SU-DHL-6 (cell line): ENCODE results near the gene PDGFC.
"Not testable (repeated sequence)": the region's sequence is repeated elsewhere in the genome, so short reads cannot be mapped to it uniquely, and the experiment has no call there.

ENCODE experiments used
- CTCF ChIP-seq: fragments of 200-600 bp; sonication (generic); IDR thresholded peaks from one replicate; pipeline ENCODE4 v1.5.1; 2017; ENCODE audit warnings: antibody characterized with exemption, mild to moderate bottlenecking, low read length, moderate library complexity; ENCODE audit not compliant: insufficient read depth, poor library complexity, severe bottlenecking
- EZH2phosphoT487 ChIP-seq: fragments of 200-600 bp; sonication (generic), shearing (Covaris generic); conservative IDR thresholded peaks from 2 replicates; pipeline ENCODE4 v1.6.1; 2018; ENCODE audit warnings: mild to moderate bottlenecking, antibody characterized with exemption, low read length, moderate library complexity, mixed read lengths

DNA sequence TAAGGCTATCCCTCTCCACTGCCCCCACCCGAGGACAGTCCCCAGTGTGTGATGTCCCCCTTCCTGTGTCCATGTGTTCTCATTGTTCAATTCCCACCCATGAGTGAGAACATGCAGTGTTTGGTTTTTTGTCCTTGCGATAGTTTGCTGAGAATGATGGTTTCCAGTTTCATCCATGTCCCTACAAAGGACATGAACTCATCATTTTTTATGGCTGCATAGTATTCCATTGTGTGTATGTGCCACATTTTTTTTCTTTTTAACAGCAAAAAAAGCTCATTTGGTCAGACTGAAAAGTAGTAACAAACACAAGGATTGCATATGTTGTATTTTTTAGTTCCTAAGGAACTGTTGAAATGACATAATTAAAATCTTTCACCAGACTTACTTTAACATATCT is 105.5 kb downstream of the PDGFC start:
- not testable (repeated sequence) for TF ChIP-seq CTCF, EZH2phosphoT487
